Activated naive CD4-positive, alpha-beta T cell treated with anti-CD3 and anti-CD28 coated beads for 36 hours (primary cell): ENCODE measurements around the gene TOPAZ1. TPM values are rescaled to one million over a fixed set of nuclear protein-coding genes. Genes with fewer than 3 reads are reported as not detected.

Experiments
- CTCF ChIA-PET: fragments of 350-600 bp; sonication (Branson Sonifier 250); formaldehyde crosslinking; loops from one replicate; lab custom pipeline; 2021; ENCODE audit warnings: antibody characterized with exemption; lab: Charles Lee
- DNase-seq: peaks from one replicate; pipeline ENCODE4 v3.0.0-alpha.2; 2020
- H3K27ac Mint-ChIP-seq: one replicate; pipeline ENCODE4 v1.8.0; 2021; ENCODE audit warnings: mild to moderate bottlenecking, mixed read lengths
- H3K27me3 Mint-ChIP-seq: one replicate; pipeline ENCODE4 v1.8.0; 2021; ENCODE audit warnings: low read depth, mixed read lengths
- H3K36me3 Mint-ChIP-seq: one replicate; pipeline ENCODE4 v1.8.0; 2021; ENCODE audit warnings: low read depth, mixed read lengths
- H3K4me1 Mint-ChIP-seq: one replicate; pipeline ENCODE4 v1.8.0; 2021; ENCODE audit warnings: low read depth, mixed read lengths
- H3K4me3 Mint-ChIP-seq: one replicate; pipeline ENCODE4 v1.8.0; 2021; ENCODE audit warnings: mild to moderate bottlenecking, moderate library complexity, mixed read lengths
- H3K9me3 Mint-ChIP-seq: one replicate; pipeline ENCODE4 v1.8.0; 2021; ENCODE audit warnings: mixed read lengths
- intact Hi-C: fragments of 100-400 bp; cut with micrococcal nuclease; formaldehyde crosslinking; loops from one replicate; pipeline ENCODE4 v1.15.1; 2023
- total RNA-seq, 2 experiments: library from RNA; stranded (reverse); gene quantifications; one replicate each; pipeline ENCODE4 v1.2.3, GENCODE V29; 2021

TOPAZ1 gene
- total RNA-seq, 2 experiments from 2014 or later, result not detected

DNA sequence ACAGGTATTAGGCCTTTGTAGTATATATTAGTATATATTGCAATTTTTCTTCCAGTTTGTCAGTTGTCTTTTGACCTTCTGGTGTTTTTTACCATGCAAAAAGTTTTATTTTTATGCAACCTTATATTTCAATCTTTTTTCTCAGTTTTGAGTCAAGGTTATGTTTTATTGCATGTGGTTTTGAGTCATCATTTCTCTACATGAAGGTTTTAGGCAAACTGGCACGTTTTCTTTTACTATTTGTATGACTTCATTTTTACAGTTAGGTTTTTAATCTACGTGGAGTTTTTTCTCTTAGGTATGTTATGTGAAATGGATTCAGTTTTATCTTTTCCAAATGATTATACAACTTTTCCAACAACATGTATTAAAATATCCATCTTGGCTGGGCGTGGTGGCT lies 60.1 kb downstream of the TOPAZ1 start:
- no peaks in the 10 kb centered on the region for H3K4me1 Mint-ChIP-seq
- no peak overlapping the region for H3K4me3 Mint-ChIP-seq
- CTCF ChIA-PET, result interaction anchor here (0.6 kb wide), 1 partner anchor 1564 kb away, joined by 3 read pairs; no protein-coding TSS in a partner anchor
- intact Hi-C loops, result no loop called here
- no peak for DNase-seq
- no peak overlapping the region for H3K27ac Mint-ChIP-seq
- no peaks in the 10 kb centered on the region for H3K36me3 Mint-ChIP-seq
- no peaks in the 10 kb centered on the region for H3K9me3 Mint-ChIP-seq
- H3K27me3 Mint-ChIP-seq, result peaks cover 4% of the 10 kb centered on the region

DNA sequence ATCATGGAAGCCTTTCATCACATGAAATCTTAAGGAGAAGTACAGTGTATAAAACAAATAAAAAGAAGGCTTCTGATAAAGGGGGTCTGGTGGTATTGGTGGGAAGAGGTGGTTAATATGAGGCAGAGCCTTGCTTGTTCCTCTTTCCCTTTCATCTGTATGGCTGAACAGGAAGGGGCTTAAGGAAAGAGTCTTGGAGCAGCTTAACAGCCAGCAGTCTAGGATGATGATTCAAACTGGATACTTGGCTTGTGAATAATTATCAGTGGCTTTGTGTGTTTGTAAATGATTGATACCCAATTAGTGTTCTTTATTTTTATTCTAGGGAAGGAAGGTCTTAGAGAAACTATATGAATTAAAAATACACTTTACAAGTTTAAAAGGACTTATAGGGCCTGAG lies 67.8 kb downstream of the TOPAZ1 start:
- H3K27me3 Mint-ChIP-seq, result peaks cover 4% of the 10 kb centered on the region
- no peak overlapping the region for H3K4me3 Mint-ChIP-seq
- H3K36me3 Mint-ChIP-seq, result no peaks in the 10 kb centered on the region
- intact Hi-C loops, result no loop called here
- no peak for DNase-seq
- no peak overlapping the region for H3K27ac Mint-ChIP-seq
- H3K9me3 Mint-ChIP-seq, result no peaks in the 10 kb centered on the region
- CTCF ChIA-PET, result no interaction called here
- no peaks in the 10 kb centered on the region for H3K4me1 Mint-ChIP-seq

GRCh38 chr3:44318891-44319311 lies 77.2 kb downstream of the TOPAZ1 start:
- Mint-ChIP-seq H3K4me3 (no peak overlapping the region), H3K27ac (no peak overlapping the region), H3K9me3 (no peaks in the 10 kb centered on the region), H3K27me3 (peaks cover 5% of the 10 kb centered on the region), H3K4me1 (peaks cover 3% of the 10 kb centered on the region), H3K36me3 (no peaks in the 10 kb centered on the region)
- DNase-seq, result peak; percentile 8
- intact Hi-C loops, result no loop called here
- CTCF ChIA-PET, result interaction anchor here (1.6 kb wide), 1 partner anchor 10 kb away, joined by 3 read pairs; no protein-coding TSS in a partner anchor

- H3K27me3 Mint-ChIP-seq, result peaks cover 3% of the 10 kb centered on the region
- intact Hi-C loops, result loop anchor here (5.0 kb wide), 1 partner anchor 591 kb away; no protein-coding TSS in a partner anchor
- no peaks in the 10 kb centered on the region for H3K36me3 Mint-ChIP-seq
- no peak overlapping the region for H3K4me3 Mint-ChIP-seq
- DNase-seq, result no peak
- H3K4me1 Mint-ChIP-seq, result peaks cover 3% of the 10 kb centered on the region
- CTCF ChIA-PET, result no interaction called here
- no peaks in the 10 kb centered on the region for H3K9me3 Mint-ChIP-seq
- H3K27ac Mint-ChIP-seq, result no peak overlapping the region
Measured at GRCh38 chr3:44321335-44321734, 79.6 kb downstream of the TOPAZ1 start.

DNA sequence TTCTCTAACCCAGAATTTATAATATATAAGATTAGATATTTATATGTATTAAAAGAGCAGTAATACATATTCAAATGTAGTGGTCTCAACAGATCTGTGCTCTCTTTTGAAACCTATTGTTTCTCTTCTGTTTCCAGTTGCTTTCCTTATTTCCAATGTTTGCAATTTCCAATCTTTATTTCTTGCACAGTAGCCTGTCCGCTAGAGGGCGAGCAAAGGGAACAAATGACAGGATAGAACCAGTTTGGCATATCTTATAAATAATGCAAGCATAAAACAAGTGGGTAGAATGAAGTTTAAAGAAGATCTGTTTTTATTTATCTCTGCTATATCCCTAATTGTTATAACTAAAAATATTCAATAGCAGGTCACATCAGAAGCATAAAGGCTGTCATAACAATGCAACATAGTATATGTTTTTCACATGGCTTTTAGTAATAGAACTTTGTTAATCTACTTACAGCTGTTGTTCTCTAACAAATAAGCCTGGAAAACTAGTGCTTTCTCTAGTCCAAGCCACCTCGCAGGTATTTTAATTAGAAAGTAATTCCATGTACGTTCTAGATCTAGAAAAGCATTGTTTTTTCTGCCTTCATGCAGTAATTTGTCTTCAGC lies 81.8 kb downstream of the TOPAZ1 start:
- no peak overlapping the region for H3K4me3 Mint-ChIP-seq
- intact Hi-C loops, result loop anchor here (1.0 to 5.0 kb wide), 3 partner anchors 188 to 589 kb away; no protein-coding TSS in a partner anchor
- peak; percentile 79 for DNase-seq
- H3K4me1 Mint-ChIP-seq, result peaks cover 3% of the 10 kb centered on the region
- H3K36me3 Mint-ChIP-seq, result no peaks in the 10 kb centered on the region
- H3K27ac Mint-ChIP-seq, result no peak overlapping the region
- no peaks in the 10 kb centered on the region for H3K9me3 Mint-ChIP-seq
- peaks cover 3% of the 10 kb centered on the region for H3K27me3 Mint-ChIP-seq
- CTCF ChIA-PET, result interaction anchor here (1.3 to 1.8 kb wide), 4 partner anchors 8 to 209 kb away, joined by 3 to 8 read pairs (median 4); no protein-coding TSS in a partner anchor

GRCh38 chr3:44324584-44324983 lies 82.9 kb downstream of the TOPAZ1 start:
- no peak overlapping the region for H3K27ac Mint-ChIP-seq
- intact Hi-C loops, result loop anchor here (5.0 kb wide), 1 partner anchor 588 kb away; no protein-coding TSS in a partner anchor
- CTCF ChIA-PET, result interaction anchor here (0.6 to 1.4 kb wide), 4 partner anchors 16 to 208 kb away, joined by 3 to 8 read pairs (median 4); no protein-coding TSS in a partner anchor

GRCh38 chr3:44326019-44326418 lies 84.3 kb downstream of the TOPAZ1 start:
- Mint-ChIP-seq H3K4me1 (no peaks in the 10 kb centered on the region), H3K27me3 (peaks cover 8% of the 10 kb centered on the region), H3K9me3 (no peaks in the 10 kb centered on the region), H3K36me3 (no peaks in the 10 kb centered on the region), H3K27ac (no peak overlapping the region), H3K4me3 (no peak overlapping the region)
- no peak for DNase-seq
- CTCF ChIA-PET, result no interaction called here
- intact Hi-C loops, result no loop called here

More at GRCh38 chr3:44324584-44324983, 82.9 kb downstream of the TOPAZ1 start:
- no peaks in the 10 kb centered on the region for H3K4me1 Mint-ChIP-seq
- H3K27me3 Mint-ChIP-seq, result peaks cover 3% of the 10 kb centered on the region
- no peak for DNase-seq
- no peak overlapping the region for H3K4me3 Mint-ChIP-seq
- H3K9me3 Mint-ChIP-seq, result no peaks in the 10 kb centered on the region
- H3K36me3 Mint-ChIP-seq, result no peaks in the 10 kb centered on the region

- no peak overlapping the region for H3K27ac Mint-ChIP-seq
- H3K4me3 Mint-ChIP-seq, result no peak overlapping the region
- DNase-seq, result no peak
- H3K4me1 Mint-ChIP-seq, result no peaks in the 10 kb centered on the region
- intact Hi-C loops, result no loop called here
- no peaks in the 10 kb centered on the region for H3K36me3 Mint-ChIP-seq
- H3K27me3 Mint-ChIP-seq, result peaks cover 8% of the 10 kb centered on the region
- no peaks in the 10 kb centered on the region for H3K9me3 Mint-ChIP-seq
- CTCF ChIA-PET, result no interaction called here
Measured at GRCh38 chr3:44326515-44326914, 84.8 kb downstream of the TOPAZ1 start.

DNA sequence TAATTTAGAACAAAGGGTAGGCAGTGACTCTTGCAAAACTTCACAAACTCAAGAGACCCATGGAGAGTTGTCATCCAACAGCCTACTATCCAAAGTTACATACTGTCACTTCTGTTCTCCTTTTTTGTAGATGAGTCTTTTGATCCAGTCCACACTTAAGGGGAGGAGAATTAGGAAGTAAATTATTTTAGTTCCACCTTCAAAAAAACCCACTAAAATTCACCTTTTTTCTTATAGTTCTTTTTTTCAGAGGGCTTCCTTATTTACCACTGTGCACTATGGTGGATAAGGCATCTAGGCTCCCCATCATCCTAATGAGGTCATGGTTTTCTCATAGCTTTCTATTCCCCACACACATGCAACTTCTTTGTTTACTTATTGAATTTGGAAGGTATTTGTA lies 88.3 kb downstream of the TOPAZ1 start:
- H3K4me3 Mint-ChIP-seq, result no peak overlapping the region
- CTCF ChIA-PET, result interaction anchor here (0.9 kb wide), 1 partner anchor 11 kb away, joined by 3 read pairs; no protein-coding TSS in a partner anchor
- peaks cover 10% of the 10 kb centered on the region for H3K27me3 Mint-ChIP-seq
- H3K9me3 Mint-ChIP-seq, result no peaks in the 10 kb centered on the region
- no peak overlapping the region for H3K27ac Mint-ChIP-seq
- H3K36me3 Mint-ChIP-seq, result no peaks in the 10 kb centered on the region
- DNase-seq, result no peak
- H3K4me1 Mint-ChIP-seq, result no peaks in the 10 kb centered on the region
- intact Hi-C loops, result loop anchor here (10.0 kb wide), 1 partner anchor 295 kb away; the partner anchor contains the start of gene ZNF197

- CTCF ChIA-PET, result interaction anchor here (0.5 kb wide), 1 partner anchor 246 kb away, joined by 3 read pairs; no protein-coding TSS in a partner anchor
- H3K4me3 Mint-ChIP-seq, result no peak overlapping the region
- no peak for DNase-seq
- no peaks in the 10 kb centered on the region for H3K36me3 Mint-ChIP-seq
- no peak overlapping the region for H3K27ac Mint-ChIP-seq
- H3K4me1 Mint-ChIP-seq, result no peaks in the 10 kb centered on the region
- peaks cover 10% of the 10 kb centered on the region for H3K27me3 Mint-ChIP-seq
- H3K9me3 Mint-ChIP-seq, result no peaks in the 10 kb centered on the region
- intact Hi-C loops, result loop anchor here (10.0 kb wide), 1 partner anchor 294 kb away; the partner anchor contains the start of gene ZNF197
Measured at GRCh38 chr3:44330444-44330843, 88.8 kb downstream of the TOPAZ1 start.

DNA sequence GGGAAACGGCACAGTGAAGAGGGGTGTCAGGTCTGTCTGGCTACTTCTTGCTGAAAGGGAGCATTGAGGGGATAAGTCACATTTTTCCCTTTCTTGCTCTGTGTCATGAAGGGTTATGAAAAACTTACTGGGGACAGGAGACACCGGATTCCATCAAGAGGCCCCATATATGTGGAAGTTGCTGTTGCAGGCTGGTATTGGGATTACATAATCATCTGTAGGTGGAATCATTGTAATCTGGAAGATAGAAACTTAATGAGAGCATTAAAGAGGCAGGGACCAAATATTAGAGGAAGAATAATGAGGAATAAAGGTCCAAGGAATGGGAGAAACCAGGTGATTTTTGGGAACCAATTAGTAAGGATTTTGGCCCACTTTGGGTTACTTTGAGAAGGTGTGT lies 92.6 kb downstream of the TOPAZ1 start:
- Mint-ChIP-seq H3K27me3 (peaks cover 7% of the 10 kb centered on the region), H3K27ac (no peak overlapping the region), H3K9me3 (no peaks in the 10 kb centered on the region), H3K4me3 (no peak overlapping the region), H3K36me3 (peaks cover 1% of the 10 kb centered on the region), H3K4me1 (peaks cover 5% of the 10 kb centered on the region)
- CTCF ChIA-PET, result no interaction called here
- intact Hi-C loops, result loop anchor here (10.0 kb wide), 1 partner anchor 290 kb away; the partner anchor contains the start of gene ZNF197
- no peak for DNase-seq

- Mint-ChIP-seq H3K27ac (peak overlapping the region; percentile 98), H3K4me1 (peaks cover 17% of the 10 kb centered on the region), H3K9me3 (no peaks in the 10 kb centered on the region), H3K36me3 (peaks cover 3% of the 10 kb centered on the region), H3K27me3 (peaks cover 2% of the 10 kb centered on the region), H3K4me3 (peak overlapping the region; percentile 99)
- CTCF ChIA-PET, result interaction anchor here (0.6 to 0.7 kb wide), 2 partner anchors 102 to 491 kb away, joined by 3 read pairs; no protein-coding TSS in a partner anchor
- intact Hi-C loops, result loop anchor here (5.0 to 10.0 kb wide), 2 partner anchors 287 to 525 kb away; partner anchors contain the start of genes TMEM42 and ZNF197
- no peak for DNase-seq
Measured at GRCh38 chr3:44337248-44337785, 95.6 kb downstream of the TOPAZ1 start.
